Measurements from ENCODE around the gene CHST15. TPM values are rescaled to one million over a fixed set of nuclear protein-coding genes. Genes with fewer than 3 reads are reported as not detected.
"Not testable (repeated sequence)": the region's sequence is repeated elsewhere in the genome, so short reads cannot be mapped to it uniquely, and the experiment has no call there.

The CHST15 gene
- total RNA-seq, 1 donor from 2014 or later: 27.0 TPM

- H3K4me1 ChIP-seq: no peaks in the 10 kb centered on the region
- no peaks in the 10 kb centered on the region for H3K9me3 ChIP-seq
- H3K27ac ChIP-seq: no peak overlapping the region
- no peak for DNase-seq (ENCODE audit: extremely low spot score in 2 of 2)
- H3K4me3 ChIP-seq: no peak overlapping the region
- TF ChIP-seq CTCF (IDR thresholded peaks at IDR 0.05) (no peak), POLR2AphosphoS5 (IDR thresholded peaks at IDR 0.05; ENCODE audit: insufficient read depth in 1 of 2, low read depth in 1 of 2) (no peak), POLR2A (IDR thresholded peaks at IDR 0.05) (no peak)
- peaks cover 0 to 10% of the 10 kb centered on the region in 2 donors for H3K36me3 ChIP-seq
- intact Hi-C loops (cut with DNase I): loop anchor here (10.0 kb wide), 1 partner anchor 47 kb away; no protein-coding TSS in a partner anchor
- no peaks in the 10 kb centered on the region for H3K27me3 ChIP-seq
These were observed 55.6 kb downstream of the CHST15 start for GRCh38 chr10:124037784-124038183.

GRCh38 chr10:124037286-124037685, 56.1 kb downstream of the CHST15 start:
- H3K27ac ChIP-seq: no peak overlapping the region
- H3K4me1 ChIP-seq: peaks cover 4% of the 10 kb centered on the region
- no peaks in the 10 kb centered on the region for H3K27me3 ChIP-seq
- H3K9me3 ChIP-seq: no peaks in the 10 kb centered on the region
- TF ChIP-seq POLR2A (IDR thresholded peaks at IDR 0.05) (no peak), POLR2AphosphoS5 (IDR thresholded peaks at IDR 0.05; ENCODE audit: insufficient read depth in 1 of 2, low read depth in 1 of 2) (no peak), CTCF (IDR thresholded peaks at IDR 0.05) (no peak)
- intact Hi-C loops (cut with DNase I): loop anchor here (10.0 kb wide), 1 partner anchor 48 kb away; no protein-coding TSS in a partner anchor
- no peak for DNase-seq (ENCODE audit: extremely low spot score in 2 of 2)
- H3K4me3 ChIP-seq: no peak overlapping the region
- peaks cover 0 to 10% of the 10 kb centered on the region in 2 donors for H3K36me3 ChIP-seq

GRCh38 chr10:124036746-124037145, 56.7 kb downstream of the CHST15 start:
- H3K4me1 ChIP-seq: peaks cover 9% of the 10 kb centered on the region
- H3K4me3 ChIP-seq: no peak overlapping the region
- H3K36me3 ChIP-seq: peaks cover 0 to 10% of the 10 kb centered on the region in 2 donors
- DNase-seq (ENCODE audit: extremely low spot score in 2 of 2): no peak
- H3K27me3 ChIP-seq: no peaks in the 10 kb centered on the region
- intact Hi-C loops (cut with DNase I): loop anchor here (10.0 kb wide), 1 partner anchor 48 kb away; no protein-coding TSS in a partner anchor
- no peak overlapping the region for H3K27ac ChIP-seq
- H3K9me3 ChIP-seq: no peaks in the 10 kb centered on the region
- TF ChIP-seq POLR2A (IDR thresholded peaks at IDR 0.05) (no peak), CTCF (IDR thresholded peaks at IDR 0.05) (no peak), POLR2AphosphoS5 (IDR thresholded peaks at IDR 0.05; ENCODE audit: insufficient read depth in 1 of 2, low read depth in 1 of 2) (no peak)

- no peak overlapping the region for H3K4me3 ChIP-seq
- H3K9me3 ChIP-seq: no peaks in the 10 kb centered on the region
- intact Hi-C loops (cut with DNase I): loop anchor here (10.0 kb wide), 1 partner anchor 49 kb away; no protein-coding TSS in a partner anchor
- H3K4me1 ChIP-seq: peaks cover 10% of the 10 kb centered on the region
- no peaks in the 10 kb centered on the region for H3K27me3 ChIP-seq
- DNase-seq (ENCODE audit: extremely low spot score in 2 of 2): no peak
- no peak overlapping the region for H3K27ac ChIP-seq
- peaks cover 0 to 10% of the 10 kb centered on the region in 2 donors for H3K36me3 ChIP-seq
- TF ChIP-seq CTCF (IDR thresholded peaks at IDR 0.05): no peak
- no peak for TF ChIP-seq POLR2A (IDR thresholded peaks at IDR 0.05)
- no peak for TF ChIP-seq POLR2AphosphoS5 (IDR thresholded peaks at IDR 0.05; ENCODE audit: insufficient read depth in 1 of 2, low read depth in 1 of 2)
These were observed 57.4 kb downstream of the CHST15 start for GRCh38 chr10:124035928-124036558.

- H3K36me3 ChIP-seq: peaks cover 0 to 10% of the 10 kb centered on the region in 2 donors
- no peak overlapping the region for H3K27ac ChIP-seq
- no peaks in the 10 kb centered on the region for H3K27me3 ChIP-seq
- intact Hi-C loops (cut with DNase I): loop anchor here (10.0 kb wide), 1 partner anchor 49 kb away; no protein-coding TSS in a partner anchor
- no peaks in the 10 kb centered on the region for H3K9me3 ChIP-seq
- peaks cover 10% of the 10 kb centered on the region for H3K4me1 ChIP-seq
- no peak for TF ChIP-seq POLR2A (IDR thresholded peaks at IDR 0.05)
- TF ChIP-seq POLR2AphosphoS5 (IDR thresholded peaks at IDR 0.05; ENCODE audit: insufficient read depth in 1 of 2, low read depth in 1 of 2): no peak
- TF ChIP-seq CTCF (IDR thresholded peaks at IDR 0.05): no peak
- no peak for DNase-seq (ENCODE audit: extremely low spot score in 2 of 2)
- no peak overlapping the region for H3K4me3 ChIP-seq
These were observed 58.0 kb downstream of the CHST15 start for GRCh38 chr10:124035306-124035927.

- H3K27ac ChIP-seq: not testable (repeated sequence)
These were observed 58.7 kb downstream of the CHST15 start for GRCh38 chr10:124034576-124035305.

More at GRCh38 chr10:124034576-124035305, 58.7 kb downstream of the CHST15 start:
- H3K27me3 ChIP-seq; H3K4me3 ChIP-seq; DNase-seq (ENCODE audit: extremely low spot score in 2 of 2); H3K9me3 ChIP-seq: not testable (repeated sequence)
- peaks cover 0 to 10% of the 10 kb centered on the region in 2 donors for H3K36me3 ChIP-seq
- peaks cover 10% of the 10 kb centered on the region for H3K4me1 ChIP-seq
- intact Hi-C loops (cut with DNase I): loop anchor here (10.0 kb wide), 1 partner anchor 50 kb away; no protein-coding TSS in a partner anchor

All from vagina (tissue), 2 donors.